Activated CD4-positive, CD25-positive, alpha-beta regulatory T cell (primary cell): ENCODE results near the gene AIF1.

Experiments
- DNase-seq, 4 experiments: peaks; one replicate each; lab custom pipeline; 2025; lab: John Stamatoyannopoulos, UW

Gene AIF1

GRCh38 chr6:31642798-31643570 lies 27.9 kb downstream of the AIF1 start:
- DNase-seq = no peak

GRCh38 chr6:31643818-31644454 lies 28.9 kb downstream of the AIF1 start:
- DNase-seq = no peak

DNA sequence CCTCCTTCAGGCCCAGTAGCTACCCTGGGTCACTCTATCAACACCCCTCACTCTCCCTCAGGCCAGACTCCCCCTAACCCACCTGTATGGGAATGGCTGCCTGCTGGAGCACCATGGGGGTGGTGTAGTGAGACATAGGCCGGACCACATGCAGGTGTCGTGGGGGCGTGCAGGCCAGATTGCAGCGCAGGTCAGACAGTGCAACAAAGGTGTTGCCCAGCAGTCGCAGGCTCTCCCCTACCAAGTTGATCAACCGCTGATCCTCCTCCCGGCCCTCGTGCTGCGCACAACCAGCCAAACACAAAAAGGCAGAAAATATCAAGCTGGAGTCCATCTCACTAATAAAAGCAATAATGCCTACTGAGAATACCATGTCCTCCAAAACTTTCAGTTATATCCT lies 30.3 kb downstream of the AIF1 start:
- DNase-seq = no peak

DNA sequence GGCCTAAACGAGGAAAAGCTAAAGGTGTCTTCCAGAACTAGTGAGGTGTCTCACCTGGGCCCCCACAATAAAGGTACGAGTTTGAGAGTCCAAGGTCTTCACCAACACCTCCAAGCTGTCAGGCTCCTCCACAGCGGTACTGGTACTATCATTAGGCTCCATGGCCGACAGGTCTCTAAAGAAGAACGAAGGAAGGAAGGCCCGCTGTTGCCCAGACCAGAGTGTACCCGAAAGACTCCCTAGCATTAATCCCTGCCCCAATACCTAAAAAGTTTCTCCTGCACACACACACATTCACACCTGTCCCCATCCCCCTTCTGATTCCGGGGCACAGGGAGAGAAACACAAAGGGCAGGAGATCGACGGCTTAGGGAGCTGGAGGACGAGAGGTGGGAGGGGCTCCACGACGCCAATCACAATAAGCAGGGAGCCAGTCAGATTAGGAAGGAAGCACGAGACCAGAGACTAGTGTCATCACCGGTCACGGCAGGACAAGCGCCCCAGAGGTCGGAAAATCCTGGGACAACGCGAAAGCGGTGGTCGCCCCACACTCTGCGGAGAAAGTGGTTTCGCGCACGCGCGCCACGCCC lies 36.7 kb downstream of the AIF1 start:
- DNase-seq = no peak

DNA sequence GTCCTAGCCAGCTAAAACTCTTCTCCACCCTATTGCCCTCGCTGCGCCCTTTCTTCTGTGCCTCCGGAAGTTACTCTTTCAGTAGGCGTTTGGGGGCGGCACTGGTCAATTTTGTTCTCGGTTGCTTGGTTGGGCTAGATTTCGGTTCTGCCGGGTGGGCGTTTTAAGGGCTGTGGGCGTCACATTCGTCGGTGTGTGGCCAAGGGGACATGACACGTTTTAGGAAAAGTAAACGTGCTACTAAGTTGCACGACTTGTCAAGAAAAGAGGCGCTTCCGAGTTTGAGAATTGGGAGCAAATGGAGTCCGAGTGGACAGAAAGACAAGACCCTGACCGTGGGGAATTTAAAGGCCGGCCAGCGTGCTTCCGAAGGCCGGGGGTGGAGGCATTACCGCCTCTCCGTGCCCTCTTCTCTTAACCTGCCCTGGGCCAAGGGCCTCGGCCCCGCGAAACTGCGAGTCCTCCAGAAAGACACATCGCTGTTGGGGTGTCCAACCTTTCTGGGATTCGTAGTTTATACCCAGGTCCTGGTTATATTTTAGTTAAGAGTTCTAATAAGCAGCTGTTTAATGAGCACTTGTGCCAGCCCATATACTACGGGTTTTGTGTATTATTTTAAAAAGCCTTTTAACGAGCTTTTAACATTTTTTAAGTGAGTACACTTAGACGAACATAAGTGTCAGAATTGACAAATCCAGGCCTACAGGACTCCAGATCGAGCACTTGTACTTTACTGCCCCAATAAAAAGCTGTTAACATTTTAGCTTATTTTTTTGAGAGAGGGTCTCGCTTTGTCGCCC lies 38.1 kb downstream of the AIF1 start:
- DNase-seq = peak in 3 of 4 experiments; percentile 81 to 85 (median 84)

- DNase-seq = no peak
Measured at GRCh38 chr6:31654574-31655348, 39.7 kb downstream of the AIF1 start.

- no peak for DNase-seq
Measured at GRCh38 chr6:31655349-31656237, 40.6 kb downstream of the AIF1 start, which contains the start of gene APOM. APOM (plus strand) TSS chr6:31655894; CDS start chr6:31655967, 73 bp downstream.

GRCh38 chr6:31657406-31658157 lies 42.5 kb downstream of the AIF1 start:
- DNase-seq = no peak

DNA sequence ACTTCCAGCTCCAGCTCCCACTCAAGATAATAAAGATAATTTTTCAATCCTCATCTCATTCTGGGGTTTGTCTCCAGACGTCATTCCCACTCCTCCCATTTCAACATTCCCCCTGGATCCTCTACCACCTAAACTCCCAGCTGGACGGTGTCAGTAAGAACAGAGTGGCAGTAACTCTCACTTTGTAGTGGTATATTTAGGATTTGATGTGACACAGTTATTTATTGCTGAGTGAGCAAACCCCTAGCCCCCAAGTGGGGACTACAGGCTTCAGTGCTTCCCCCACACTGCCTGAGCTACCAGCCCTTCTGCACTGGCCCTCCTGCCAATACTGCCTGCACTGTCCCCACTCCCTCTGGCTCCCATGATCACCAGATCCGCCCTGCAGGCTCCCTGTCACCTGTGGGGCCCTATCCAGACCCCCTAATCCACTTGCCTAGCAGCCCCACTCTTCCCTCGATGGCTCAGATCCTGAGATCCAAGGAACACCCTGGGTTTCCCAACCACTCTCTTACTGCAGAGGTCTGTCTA lies 43.2 kb downstream of the AIF1 start:
- no peak for DNase-seq

DNA sequence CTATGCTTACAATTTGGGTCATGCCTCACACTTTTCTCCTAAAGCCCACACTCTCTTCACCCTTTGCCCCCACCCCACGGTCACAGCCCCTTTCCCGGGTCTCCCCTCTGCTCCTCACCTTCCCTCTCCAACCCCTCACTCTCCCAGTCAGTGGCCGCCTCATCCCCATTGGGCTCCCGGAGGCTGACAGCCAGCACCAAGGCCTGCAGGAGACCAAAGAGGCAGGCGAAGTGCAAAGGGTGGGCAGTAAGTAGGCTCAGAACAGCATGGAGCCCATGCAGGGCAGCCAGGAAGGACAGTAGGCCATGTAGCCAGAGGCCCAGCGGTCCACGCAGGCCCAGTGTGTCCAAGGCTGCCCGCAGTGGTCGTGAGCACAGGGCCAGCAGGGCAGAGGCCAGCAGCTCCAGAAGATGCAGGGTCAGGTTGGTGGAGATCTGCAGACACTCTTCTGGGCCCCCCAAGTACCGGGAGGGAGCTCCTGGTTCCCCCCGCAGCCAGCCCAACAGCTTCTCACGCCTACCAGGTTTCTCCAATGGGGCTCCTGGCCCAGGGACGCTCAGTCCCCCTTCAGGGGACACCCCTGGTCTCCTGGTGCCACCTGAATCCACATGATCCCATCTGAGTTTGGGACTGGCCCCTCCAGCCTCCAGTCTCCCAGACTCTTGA lies 44.1 kb downstream of the AIF1 start:
- DNase-seq = no peak

GRCh38 chr6:31659649-31660380 lies 44.8 kb downstream of the AIF1 start:
- DNase-seq = no peak

GRCh38 chr6:31660381-31661261 lies 45.6 kb downstream of the AIF1 start, which contains the start of gene C6orf47:
C6orf47 (minus strand) TSS chr6:31660778; CDS start chr6:31659947, 831 bp downstream.
- DNase-seq = peak; percentile 43 to 59 (median 51)

- DNase-seq = no peak
Measured at GRCh38 chr6:31661262-31662123, 46.5 kb downstream of the AIF1 start.

DNA sequence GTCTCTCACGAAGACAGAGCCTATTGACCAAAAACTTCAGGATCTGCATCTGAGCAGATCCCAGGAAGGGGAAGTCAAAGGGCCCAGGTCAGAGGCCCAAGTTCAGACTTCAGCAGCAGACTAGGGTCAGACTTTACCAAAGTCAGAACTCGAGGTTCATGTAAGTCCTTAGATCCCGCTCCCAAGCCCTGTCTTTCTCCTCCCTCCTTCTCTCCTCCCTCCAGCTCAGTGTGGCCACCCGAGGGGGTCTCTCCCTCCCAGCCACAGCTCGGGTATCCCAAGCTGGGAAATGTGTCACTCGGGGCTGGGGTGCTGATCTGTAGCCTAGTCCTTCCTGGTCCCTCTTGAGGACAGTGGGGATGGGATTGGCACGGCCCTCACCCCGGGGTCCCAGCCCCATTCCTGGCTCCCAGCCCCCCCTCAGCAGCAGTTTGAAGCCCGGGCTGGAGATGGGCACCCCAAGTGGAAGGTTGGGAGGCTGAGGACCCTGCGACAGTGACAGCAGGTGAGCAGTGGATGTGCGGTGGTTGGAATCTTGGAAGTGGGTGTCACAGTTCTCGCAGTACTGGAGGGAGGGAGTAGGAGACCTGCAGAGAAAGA lies 47.2 kb downstream of the AIF1 start:
- DNase-seq = no peak

DNA sequence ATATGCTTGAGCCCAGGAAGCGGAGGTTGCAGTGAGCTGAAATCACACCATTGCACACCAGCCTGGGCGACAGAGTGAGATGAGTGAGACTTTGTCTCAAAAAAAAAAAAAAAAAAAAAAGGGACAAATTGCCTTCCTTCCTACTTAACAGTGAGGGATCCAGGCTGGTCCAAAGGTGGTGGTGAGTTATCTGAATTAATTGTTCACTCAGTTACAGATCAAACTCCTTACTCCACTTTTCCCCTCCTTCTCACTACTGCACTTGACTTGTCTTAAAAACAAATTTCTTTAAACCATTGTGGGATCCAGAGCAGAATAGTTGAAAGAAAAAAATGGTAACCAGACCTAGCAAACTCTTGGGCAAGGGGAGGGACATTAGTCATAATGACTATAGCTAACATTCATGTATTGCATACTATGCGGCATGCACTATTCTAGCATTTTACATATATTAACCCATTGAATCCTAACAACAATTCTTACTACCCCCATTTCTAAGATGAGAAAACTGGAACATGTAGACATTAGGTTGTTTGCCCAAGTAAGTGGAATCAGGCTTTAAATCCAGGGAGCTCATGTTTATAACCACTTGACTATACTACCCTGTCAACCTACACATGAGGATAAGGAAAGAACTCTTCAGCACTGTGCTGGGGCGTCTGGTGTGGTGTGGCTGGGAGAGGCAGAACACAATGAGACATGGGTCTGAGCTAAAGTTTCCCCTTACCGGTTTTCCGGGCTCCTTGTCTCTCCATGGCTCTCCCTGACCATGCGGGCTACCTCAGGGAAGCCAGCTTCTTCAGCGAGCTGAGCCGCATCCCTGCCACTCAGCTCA lies 48.3 kb downstream of the AIF1 start:
- no peak for DNase-seq
